Measurements from ENCODE around the gene ENDOD1.

The ENDOD1 gene

GRCh38 chr11:95170294-95170693, 80.6 kb downstream of the ENDOD1 start:
- no peak for DNase-seq (ENCODE audit: low read depth)

- DNase-seq (ENCODE audit: low read depth): no peak
Measured at GRCh38 chr11:95175818-95176380, 86.3 kb downstream of the ENDOD1 start.
